Keratinocyte (primary cell): ENCODE results near the gene IRF4. TPM values are rescaled to one million over a fixed set of nuclear protein-coding genes. Genes with fewer than 3 reads are reported as not detected.

ENCODE experiments used
- DNase-seq: peaks from one replicate; pipeline ENCODE4 v3.0.0-alpha.2; 2011; ENCODE audit warnings: low read depth, missing footprints, low spot score
- FAIRE-seq: peaks from 2 replicates; lab custom pipeline; 2011; peaks lifted over from hg19 to GRCh38; lab: Jason Lieb, UNC
- H2AFZ ChIP-seq: 2 replicates; pipeline ENCODE4 v1.6.0; 2012; ENCODE audit warnings: low read length, control low read depth, inconsistent platforms; ENCODE audit not compliant: control insufficient read depth
- H3K27ac ChIP-seq: 2 replicates; pipeline ENCODE4 v1.5.1; 2011; ENCODE audit warnings: low read length; ENCODE audit not compliant: control insufficient read depth, insufficient read depth
- H3K27me3 ChIP-seq: 3 replicates; pipeline ENCODE4 v1.6.0; 2011; ENCODE audit warnings: low read length; ENCODE audit not compliant: control insufficient read depth, insufficient read depth; ENCODE audit errors: extremely low read depth
- H3K36me3 ChIP-seq, 2 experiments: 2 replicates in 1 of 2; 3 replicates in 1 of 2; pipeline ENCODE4 v1.5.1; 2011; ENCODE audit warnings: low read length in 2 of 2, mild to moderate bottlenecking in 1 of 2; ENCODE audit not compliant: control insufficient read depth in 2 of 2, insufficient read depth in 2 of 2; ENCODE audit errors: extremely low read depth in 1 of 2
- H3K4me1 ChIP-seq: 3 replicates; pipeline ENCODE4 v1.5.1; 2011; ENCODE audit warnings: low read length; ENCODE audit not compliant: control insufficient read depth, insufficient read depth; ENCODE audit errors: extremely low read depth
- H3K4me2 ChIP-seq: 3 replicates; pipeline ENCODE4 v1.6.0; 2011; ENCODE audit warnings: low read depth, low read length; ENCODE audit not compliant: control insufficient read depth, insufficient read depth; ENCODE audit errors: extremely low read depth
- H3K4me3 ChIP-seq, 3 experiments: fragments of 200-600 bp in 1 of 3; sonication (generic) in 1 of 3; 2 replicates in 2 of 3; 3 replicates in 1 of 3; pipeline ENCODE4 v1.5.1; 2011 to 2016; ENCODE audit warnings: low read length in 3 of 3, mild to moderate bottlenecking in 3 of 3, control low read depth in 2 of 3, inconsistent platforms in 1 of 3, low read depth in 1 of 3, mixed read lengths in 1 of 3, mixed run types in 1 of 3, moderate library complexity in 1 of 3; ENCODE audit not compliant: control insufficient read depth in 2 of 3, insufficient read depth in 2 of 3; ENCODE audit errors: extremely low read depth in 1 of 3
- H3K79me2 ChIP-seq: 2 replicates; pipeline ENCODE4 v1.6.0; 2012; ENCODE audit warnings: low read length; ENCODE audit not compliant: control insufficient read depth, insufficient read depth
- H3K9ac ChIP-seq: 3 replicates; pipeline ENCODE4 v1.6.0; 2011; ENCODE audit warnings: low read length; ENCODE audit not compliant: control insufficient read depth, insufficient read depth; ENCODE audit errors: extremely low read depth
- H3K9me1 ChIP-seq: 3 replicates; pipeline ENCODE4 v1.6.0; 2011; ENCODE audit warnings: low read length; ENCODE audit not compliant: control insufficient read depth, insufficient read depth; ENCODE audit errors: extremely low read depth
- H3K9me3 ChIP-seq: 2 replicates; pipeline ENCODE4 v1.5.1; 2012; ENCODE audit warnings: low read depth, low read length; ENCODE audit not compliant: control insufficient read depth
- H4K20me1 ChIP-seq: 3 replicates; pipeline ENCODE4 v1.6.0; 2011; ENCODE audit warnings: low read length; ENCODE audit not compliant: control insufficient read depth, insufficient read depth; ENCODE audit errors: extremely low read depth
- EZH2 ChIP-seq: IDR thresholded peaks from one replicate; pipeline ENCODE4 v1.6.1; 2012; ENCODE audit warnings: inconsistent platforms, mild to moderate bottlenecking, low read length, moderate library complexity
- dilution Hi-C: fragments of 300-500 bp; cut with MboI; formaldehyde crosslinking; loops from one replicate; pipeline ENCODE4 v1.7.0; 2020; ENCODE audit warnings: low sequenced_read_pairs; ENCODE audit not compliant: extremely low pct_ligation_motif_present
- polyA plus RNA-seq, 5 experiments: library from polyadenylated mRNA; depleted of rRNA in 3 of 5; stranded (reverse) in 3 of 5; stranded (forward) in 1 of 5; unstranded in 1 of 5; fragments of >200 nt; gene quantifications; 1 replicate in 1 of 5; 2 replicates in 3 of 5; 3 replicates in 1 of 5; pipeline versions ENCODE4 v1.2.1 to v1.2.3, GENCODE V29; 2011 to 2012; ENCODE audit warnings: missing spikeins in 2 of 5, low read depth in 1 of 5, low replicate concordance in 1 of 5
- TF ChIP-seq, protein P1 (sequence below), 3 experiments: IDR thresholded peaks in 1 of 3; conservative IDR thresholded peaks in 1 of 3; optimal IDR thresholded peaks in 1 of 3; 2 replicates in 2 of 3; 3 replicates in 1 of 3; pipeline versions ENCODE3 to v1.5.1; 2011; ENCODE audit warnings: low read length in 3 of 3, mild to moderate bottlenecking in 3 of 3, moderate library complexity in 2 of 3, control low read depth in 1 of 3, inconsistent platforms in 1 of 3; ENCODE audit not compliant: insufficient read depth in 2 of 3; ENCODE audit errors: extremely low read depth in 1 of 3

IRF4 gene
- polyA plus RNA-seq, 1 donor (not counting 4 experiments of a cell fraction or from before 2014, with no cell fraction given): 0.12 TPM

DNA sequence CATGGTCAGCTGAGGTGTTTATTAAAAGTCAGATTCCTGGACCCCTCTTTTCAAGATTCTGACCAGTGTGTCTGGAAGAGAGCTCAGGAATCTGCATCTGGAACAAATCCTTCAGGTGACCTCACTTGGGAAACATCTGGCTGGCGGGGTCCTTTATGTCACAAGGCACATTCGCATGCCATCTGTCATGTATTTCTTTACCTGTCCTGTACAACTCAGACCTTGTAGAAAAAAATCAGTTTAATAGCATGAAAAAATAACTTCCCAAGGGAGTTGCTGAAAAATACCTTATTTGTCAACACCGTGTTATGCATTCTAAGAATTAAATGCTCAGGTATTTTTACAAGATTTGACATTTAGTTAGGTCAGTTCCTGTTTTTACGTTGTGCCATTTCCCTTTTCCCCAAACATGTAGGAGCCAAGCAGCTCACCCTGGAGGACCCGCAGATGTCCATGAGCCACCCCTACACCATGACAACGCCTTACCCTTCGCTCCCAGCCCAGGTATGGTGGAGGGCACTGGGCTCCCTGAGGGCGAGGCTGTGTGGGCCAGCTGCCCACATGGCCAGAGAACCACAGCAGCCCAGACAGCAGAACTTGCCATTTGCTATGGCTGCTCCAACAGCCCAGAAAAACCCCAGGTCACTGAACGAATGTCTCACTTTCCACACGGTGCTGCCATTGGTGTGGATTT, 4.0 kb downstream of the IRF4 start:
- Histone ChIP-seq H3K9me1 (no peaks in the 10 kb centered on the region), H3K4me1 (peaks cover 13% of the 10 kb centered on the region), H2AFZ (no peak overlapping the region), H3K27ac (no peak overlapping the region), H3K9me3 (no peaks in the 10 kb centered on the region), H3K4me2 (no peak overlapping the region), H3K36me3 (no peaks in the 10 kb centered on the region), H3K79me2 (no peaks in the 10 kb centered on the region), H4K20me1 (no peaks in the 10 kb centered on the region), H3K4me3 (no peak overlapping the region), H3K27me3 (peaks cover 58% of the 10 kb centered on the region), H3K9ac (no peak overlapping the region)
- no peak for TF ChIP-seq EZH2
- TF ChIP-seq, protein P1, sequence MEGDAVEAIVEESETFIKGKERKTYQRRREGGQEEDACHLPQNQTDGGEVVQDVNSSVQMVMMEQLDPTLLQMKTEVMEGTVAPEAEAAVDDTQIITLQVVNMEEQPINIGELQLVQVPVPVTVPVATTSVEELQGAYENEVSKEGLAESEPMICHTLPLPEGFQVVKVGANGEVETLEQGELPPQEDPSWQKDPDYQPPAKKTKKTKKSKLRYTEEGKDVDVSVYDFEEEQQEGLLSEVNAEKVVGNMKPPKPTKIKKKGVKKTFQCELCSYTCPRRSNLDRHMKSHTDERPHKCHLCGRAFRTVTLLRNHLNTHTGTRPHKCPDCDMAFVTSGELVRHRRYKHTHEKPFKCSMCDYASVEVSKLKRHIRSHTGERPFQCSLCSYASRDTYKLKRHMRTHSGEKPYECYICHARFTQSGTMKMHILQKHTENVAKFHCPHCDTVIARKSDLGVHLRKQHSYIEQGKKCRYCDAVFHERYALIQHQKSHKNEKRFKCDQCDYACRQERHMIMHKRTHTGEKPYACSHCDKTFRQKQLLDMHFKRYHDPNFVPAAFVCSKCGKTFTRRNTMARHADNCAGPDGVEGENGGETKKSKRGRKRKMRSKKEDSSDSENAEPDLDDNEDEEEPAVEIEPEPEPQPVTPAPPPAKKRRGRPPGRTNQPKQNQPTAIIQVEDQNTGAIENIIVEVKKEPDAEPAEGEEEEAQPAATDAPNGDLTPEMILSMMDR (optimal IDR thresholded peaks at IDR 0.05 in 1 of 3, IDR thresholded peaks at IDR 0.05 in 1 of 3, conservative IDR thresholded peaks at IDR 0.05 in 1 of 3; ENCODE audit: extremely low read depth in 1 of 3, insufficient read depth in 2 of 3, low read length in 3 of 3): no peak
- dilution Hi-C loops: no loop called here
- DNase-seq (no peak), FAIRE-seq (no peak)

DNA sequence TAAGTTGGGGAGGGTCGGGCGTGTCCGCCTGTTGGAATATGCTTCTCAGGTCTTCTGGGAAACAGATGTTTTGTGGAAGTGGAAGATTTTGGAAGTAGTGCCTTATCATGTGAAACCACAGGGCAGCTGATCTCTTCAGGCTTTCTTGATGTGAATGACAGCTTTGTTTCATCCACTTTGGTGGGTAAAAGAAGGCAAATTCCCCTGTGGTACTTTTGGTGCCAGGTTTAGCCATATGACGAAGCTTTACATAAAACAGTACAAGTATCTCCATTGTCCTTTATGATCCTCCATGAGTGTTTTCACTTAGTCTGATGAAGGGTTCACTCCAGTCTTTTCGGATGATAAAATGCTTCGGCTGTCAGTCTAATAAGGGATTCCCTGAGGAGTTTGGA, 4.6 kb downstream of the IRF4 start:
- TF ChIP-seq EZH2: no peak
- TF ChIP-seq, protein P1 (optimal IDR thresholded peaks at IDR 0.05 in 1 of 3, IDR thresholded peaks at IDR 0.05 in 1 of 3, conservative IDR thresholded peaks at IDR 0.05 in 1 of 3; ENCODE audit: extremely low read depth in 1 of 3, insufficient read depth in 2 of 3, low read length in 3 of 3): no peak
- no peak for DNase-seq
- H3K79me2 ChIP-seq: no peaks in the 10 kb centered on the region
- no peak overlapping the region for H3K27ac ChIP-seq
- no peaks in the 10 kb centered on the region for H3K36me3 ChIP-seq
- no peak for FAIRE-seq
- H3K4me2 ChIP-seq: no peak overlapping the region
- H3K4me3 ChIP-seq: no peak overlapping the region
- peaks cover 52% of the 10 kb centered on the region for H3K27me3 ChIP-seq
- dilution Hi-C loops: no loop called here
- no peak overlapping the region for H2AFZ ChIP-seq
- H3K9ac ChIP-seq: no peak overlapping the region
- H4K20me1 ChIP-seq: no peaks in the 10 kb centered on the region
- H3K9me1 ChIP-seq: no peaks in the 10 kb centered on the region
- H3K9me3 ChIP-seq: no peaks in the 10 kb centered on the region
- H3K4me1 ChIP-seq: peaks cover 11% of the 10 kb centered on the region
